Activated effector memory CD4-positive, alpha-beta T cell treated with Interleukin-2 at 50 U/mL for 16 hours (primary cell): ENCODE data around the gene WIZ.
A peak's percentile ranks its signal among the peaks of the same experiment; 100 is the strongest.

Experiments used
- DNase-seq: peaks from one replicate; pipeline ENCODE4 v3.0.0-alpha.2; 2020

The WIZ gene

DNA sequence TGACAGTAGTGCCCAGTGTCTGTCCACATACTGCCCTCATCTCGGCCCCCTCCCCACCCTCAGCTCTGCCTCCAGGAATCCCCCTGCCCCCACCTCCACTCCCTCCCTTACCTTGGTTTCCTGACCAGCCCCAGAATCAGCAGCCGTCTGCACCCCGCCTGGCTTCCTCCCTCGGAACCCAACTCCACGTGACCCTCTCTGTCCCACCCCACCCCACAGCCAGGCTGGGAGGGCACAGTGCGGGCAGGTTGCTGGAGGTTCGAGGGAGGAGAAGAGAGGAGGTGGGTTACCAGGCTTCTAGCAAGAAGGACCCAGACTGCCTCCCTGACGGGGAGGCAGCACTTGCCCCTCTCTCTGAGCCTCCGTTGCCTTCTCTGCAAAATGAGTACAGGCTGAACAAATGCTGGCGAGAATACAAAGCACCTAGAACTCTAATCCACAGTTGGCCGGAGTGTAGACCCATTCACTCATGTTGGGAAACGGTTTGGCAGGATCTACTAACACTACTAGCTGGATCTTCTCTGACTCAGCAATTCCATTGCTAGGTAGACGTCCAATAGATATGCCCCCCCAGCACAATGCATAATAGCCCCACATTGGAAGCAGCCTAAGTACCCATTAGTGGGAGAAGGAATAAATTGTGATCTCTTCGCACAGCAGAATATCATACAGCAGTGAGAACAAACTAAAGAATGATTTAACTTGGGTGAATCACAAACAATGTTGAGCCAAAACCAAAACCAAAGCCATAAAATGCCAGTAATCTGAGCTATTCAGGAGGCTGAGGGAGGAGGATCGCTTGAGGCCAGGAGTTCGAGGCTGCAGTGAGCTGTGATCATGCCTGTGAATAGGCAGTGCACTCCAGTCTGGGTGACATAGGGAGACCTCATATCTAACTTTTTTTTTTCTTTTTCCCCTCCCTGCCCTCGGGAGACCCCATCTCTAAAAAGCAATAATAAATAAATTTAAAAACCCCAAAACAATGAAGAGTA is 14.9 kb upstream of the WIZ start, which contains the start of gene RASAL3:
Gene RASAL3 (minus strand): TSS at position 151 of the 992 bp plus-strand sequence. CDS start 186 bp downstream, outside the sequence.
- DNase-seq, result peak; percentile 68

- peak; percentile 79 for DNase-seq
Observed at GRCh38 chr19:15463861-15464371, 14.2 kb upstream of the WIZ start.

DNA sequence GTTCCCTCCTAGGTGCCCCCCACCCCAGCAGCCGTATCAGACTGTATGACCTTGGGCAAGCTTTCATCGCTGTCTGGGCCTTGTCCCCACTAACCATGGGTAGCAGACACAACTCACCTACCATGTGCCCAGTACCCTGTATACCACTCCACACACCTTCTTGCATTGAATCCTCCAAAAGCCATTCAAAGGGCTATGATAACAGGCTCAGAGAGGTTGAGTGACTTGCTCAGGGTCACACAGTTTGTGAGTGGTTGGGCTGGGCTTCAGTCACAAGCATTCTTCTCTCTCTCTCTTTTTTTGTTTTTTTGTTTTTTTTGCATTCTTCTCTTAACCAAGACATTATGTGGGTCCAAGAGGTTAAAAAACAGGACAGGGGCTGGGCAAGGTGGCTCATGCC is 11.9 kb upstream of the WIZ start:
- DNase-seq, result no peak

GRCh38 chr19:15457701-15458484 is 8.1 kb upstream of the WIZ start:
- DNase-seq, result no peak

DNA sequence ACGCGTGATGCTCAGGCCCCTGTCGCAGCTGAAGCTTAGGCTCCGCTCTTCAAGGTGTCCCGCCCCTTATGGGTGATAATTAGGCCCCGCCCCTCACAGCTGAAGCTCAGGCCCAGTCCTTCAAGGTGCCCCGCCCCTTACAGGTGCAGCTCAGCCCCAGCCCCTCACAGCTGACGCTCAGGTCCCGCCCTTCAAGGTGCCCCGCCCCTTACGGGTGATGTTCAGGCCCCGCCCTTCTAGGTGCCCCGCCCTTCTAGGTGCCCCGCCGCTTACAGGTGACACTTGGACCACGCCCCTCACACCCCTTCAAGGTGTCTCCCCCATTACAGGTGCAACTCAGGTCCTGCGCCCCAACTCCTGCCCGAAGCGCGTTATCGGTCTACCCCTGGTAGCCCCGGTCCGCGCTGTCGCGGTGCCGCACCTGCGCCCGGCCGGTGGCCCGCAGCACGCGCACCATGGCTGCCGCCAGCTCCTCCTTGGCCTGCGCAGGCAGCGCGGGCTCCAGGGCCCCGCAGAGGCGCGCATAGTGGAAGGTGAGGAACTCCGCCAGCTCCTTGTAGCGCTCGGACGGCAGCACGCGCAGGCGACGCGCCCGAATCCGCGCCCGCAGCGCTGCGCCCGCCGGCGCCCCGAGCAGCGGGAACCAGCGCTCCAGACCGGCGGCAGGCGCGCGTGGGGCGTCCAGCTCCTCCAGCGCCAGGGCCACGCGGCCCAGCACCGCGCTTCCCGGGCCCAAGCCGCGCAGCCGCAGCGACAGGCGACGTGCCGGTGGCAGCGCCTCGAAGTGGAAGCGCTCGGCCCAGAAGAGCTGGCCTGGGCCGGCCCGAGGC is 7.3 kb upstream of the WIZ start:
- no peak for DNase-seq

GRCh38 chr19:15456441-15456840 is 6.7 kb upstream of the WIZ start:
- DNase-seq, result no peak

- DNase-seq, result no peak
Observed at GRCh38 chr19:15455996-15456395, 6.2 kb upstream of the WIZ start.

DNA sequence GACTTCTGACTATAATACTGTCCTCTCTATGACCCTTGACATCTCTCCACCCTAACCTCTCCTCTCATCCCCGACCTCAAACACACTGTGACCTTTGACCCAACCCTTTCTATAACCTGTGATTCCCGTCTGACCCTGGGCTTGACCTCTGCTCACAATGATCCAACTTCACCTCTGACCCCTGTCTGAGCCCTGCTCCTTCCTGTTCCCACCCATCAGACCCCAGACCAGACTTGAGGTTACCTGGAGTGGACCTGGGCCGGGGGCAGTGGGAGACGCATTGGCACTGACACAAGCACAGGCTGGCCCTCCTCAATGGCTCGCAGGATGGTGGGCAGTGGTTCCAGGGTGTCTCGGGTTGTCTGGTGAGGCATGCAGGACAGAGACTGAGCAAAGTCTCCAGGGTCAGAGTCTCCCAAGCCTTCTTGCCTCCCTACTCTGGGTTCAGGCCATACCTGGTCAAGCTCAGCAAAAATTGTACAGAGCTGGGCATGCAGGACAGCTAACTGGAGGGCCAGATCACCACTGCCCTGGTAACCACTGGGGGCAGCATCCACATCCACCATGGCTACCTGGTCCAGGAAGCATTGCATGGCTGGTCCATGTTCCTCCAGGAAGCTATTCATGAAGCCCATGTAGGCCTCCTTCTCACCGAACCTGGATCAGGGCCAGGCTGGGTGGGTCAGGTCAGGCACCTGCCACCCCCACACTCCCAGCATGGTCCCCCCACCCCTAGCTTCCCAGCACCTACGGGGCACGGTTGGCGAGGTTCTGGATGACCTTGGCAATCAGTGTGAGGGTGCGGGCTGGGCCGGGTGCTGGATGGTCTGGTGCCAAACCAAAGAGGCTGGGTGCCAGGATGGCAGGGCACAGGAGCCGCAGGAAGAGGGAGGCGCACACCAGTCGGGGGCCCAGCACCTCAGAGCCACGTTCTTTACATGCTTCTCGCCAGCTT is 4.4 kb upstream of the WIZ start:
- no peak for DNase-seq

GRCh38 chr19:15453091-15453578 is 3.4 kb upstream of the WIZ start:
- no peak for DNase-seq

DNA sequence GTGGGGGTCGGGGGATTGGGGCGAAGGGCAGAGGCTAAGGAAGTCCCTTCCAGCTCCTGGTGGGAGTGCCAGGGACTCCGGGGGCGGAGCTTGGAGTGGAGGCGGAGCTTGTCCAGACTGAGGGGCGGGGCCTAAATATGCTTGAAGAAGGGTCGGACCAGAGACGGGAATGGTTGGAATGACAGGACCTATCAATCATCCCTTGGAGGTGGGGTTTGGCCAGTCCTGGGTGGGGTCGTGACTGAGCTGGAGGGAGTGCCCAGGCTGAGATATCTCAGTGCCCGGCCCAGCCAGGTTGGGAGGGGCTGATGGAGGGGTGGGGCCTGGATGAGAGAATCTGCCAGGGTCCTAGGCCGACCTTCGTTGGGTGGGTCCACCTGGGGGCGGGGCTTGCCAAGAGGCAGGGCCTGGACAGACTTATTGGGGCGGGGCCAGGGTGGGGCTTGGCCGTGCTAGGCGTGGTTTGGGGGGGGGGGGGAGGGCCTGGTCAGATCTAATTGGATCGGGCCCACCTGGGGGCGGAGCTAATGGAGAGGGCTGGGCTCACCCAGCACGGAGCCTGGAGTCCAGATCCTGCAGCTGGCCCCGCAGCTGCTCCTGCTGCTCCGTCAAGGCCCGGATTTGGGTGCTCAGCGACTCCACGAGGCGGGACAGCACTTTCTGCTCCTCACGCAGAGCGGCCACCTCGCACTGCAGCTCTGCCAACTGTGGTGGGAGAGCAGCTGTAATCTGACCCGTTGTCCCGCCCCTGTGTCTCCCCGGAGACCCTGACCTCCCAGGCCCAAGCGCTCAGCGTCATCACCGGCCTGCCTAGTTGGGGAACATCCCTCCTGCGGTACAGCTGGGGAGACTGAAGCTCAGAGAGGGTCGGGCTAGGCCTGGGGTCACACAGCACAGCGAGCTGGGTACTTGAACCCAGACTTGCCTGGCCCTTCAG is 2.6 kb upstream of the WIZ start:
- no peak for DNase-seq

- DNase-seq, result no peak
Observed at GRCh38 chr19:15450528-15450890, 753 bp upstream of the WIZ start.

DNA sequence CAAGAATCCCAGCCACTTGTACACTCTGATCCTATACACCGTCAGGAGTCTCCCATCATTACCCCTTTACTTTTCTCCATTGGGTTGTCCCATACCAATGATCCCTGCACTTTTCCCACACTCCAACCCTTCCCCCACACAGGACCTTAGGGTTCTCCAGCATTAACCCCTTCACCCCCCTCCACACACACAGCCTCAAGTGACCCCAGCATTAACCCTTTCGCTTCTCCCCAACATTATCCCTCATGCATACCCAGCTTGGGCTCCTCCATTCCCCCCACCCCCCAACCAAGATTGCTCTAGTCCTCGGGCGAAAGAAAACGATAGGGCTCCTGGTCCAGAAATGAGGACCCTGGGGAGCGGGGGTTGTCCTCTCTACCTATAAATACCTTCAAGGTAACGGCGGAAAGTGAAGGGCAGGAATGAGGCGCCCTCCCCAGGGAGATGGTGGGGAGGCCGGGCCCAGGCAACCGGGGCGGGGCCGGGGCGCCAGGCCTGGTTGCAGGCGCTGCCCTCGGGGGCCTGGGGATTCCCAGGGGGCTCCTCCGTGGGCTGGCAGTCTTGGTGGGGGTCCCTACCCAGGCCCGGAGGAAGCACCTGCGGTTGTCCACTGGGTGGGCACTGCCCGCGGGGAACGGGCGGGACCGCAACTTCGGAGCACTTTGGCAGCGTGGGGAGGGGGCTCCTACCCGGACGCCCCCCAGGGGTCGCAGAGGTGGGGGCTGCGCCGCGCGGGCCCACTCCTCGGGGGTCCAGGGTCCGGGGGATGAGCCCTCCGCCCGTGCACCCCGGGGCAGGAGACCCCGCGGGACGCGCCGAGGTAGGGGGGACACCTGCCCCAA is 757 bp downstream of the WIZ start:
- no peak for DNase-seq

DNA sequence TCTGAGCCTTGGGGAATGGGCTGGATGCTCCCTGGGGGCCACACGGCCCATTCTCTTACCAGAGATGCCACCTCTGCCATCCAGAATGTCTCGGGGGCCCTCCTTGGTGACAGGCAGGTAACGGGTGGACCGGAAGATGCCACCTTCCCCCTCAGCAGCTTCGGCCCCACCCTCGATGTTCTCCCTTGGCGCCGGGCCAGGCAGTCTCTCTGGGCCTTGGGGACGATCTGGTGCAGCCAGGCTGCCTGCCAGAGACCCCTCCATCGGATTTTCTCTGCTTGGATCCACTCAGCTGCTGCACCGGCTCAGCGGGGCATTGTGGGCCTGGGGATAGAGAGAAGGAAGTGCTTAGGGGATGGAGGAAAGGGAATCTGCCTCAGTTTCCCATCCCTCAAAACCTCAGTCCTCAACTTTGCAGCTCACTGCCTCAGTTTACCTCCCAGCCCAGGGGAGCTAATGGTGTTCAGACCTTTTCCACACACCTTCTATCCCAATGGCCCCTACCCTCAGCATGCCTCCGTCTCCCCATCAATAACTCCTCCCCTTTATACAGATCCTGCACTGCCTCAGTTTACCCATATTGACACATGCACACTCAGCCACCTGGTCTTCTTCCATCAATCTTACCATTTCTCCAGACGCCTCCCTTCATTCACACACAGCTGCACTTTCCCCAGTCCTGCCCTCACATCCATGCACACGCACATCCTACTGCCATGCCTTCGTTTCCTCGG is 1.5 kb downstream of the WIZ start:
- DNase-seq, result no peak

DNA sequence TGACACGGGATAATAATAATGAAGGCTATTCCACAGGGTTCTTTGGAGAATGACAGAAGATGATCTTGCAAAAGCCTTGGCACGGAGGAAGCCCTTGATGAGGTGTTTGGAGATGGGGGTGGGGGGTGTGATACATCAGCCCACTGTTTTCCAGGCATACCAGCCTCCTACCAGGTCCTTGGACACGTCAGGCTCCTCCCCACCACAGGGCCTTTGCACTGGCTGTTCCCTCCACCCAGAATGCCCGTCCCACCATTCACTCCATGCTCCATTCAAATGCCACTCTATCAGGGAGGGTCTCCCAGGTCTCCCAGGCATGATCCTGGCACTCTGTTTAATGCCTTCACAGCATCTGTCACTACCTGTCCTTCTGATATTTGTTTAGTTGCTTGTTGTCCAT is 2.7 kb downstream of the WIZ start:
- no peak for DNase-seq

- DNase-seq, result no peak
Observed at GRCh38 chr19:15445807-15446376, 3.9 kb downstream of the WIZ start.

DNA sequence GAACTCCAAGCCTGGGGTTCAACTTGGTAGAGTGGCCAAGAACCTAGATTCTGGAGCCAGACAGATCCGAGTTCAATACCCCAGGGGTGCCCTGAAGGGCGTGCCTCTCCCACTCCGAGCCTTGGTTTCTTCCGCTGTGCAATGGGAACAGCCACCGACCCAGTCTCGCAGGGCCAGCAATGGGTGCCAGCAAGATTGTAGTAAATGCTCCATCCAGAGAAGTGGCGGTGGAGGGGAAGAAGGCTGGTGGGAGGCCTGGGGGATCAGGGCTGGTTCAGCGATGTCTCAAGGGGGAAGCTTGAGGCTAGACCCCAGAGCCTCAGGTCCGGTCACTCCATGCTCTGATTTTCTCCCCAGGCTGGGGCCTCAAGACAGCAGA is 4.5 kb downstream of the WIZ start:
- DNase-seq, result no peak

DNA sequence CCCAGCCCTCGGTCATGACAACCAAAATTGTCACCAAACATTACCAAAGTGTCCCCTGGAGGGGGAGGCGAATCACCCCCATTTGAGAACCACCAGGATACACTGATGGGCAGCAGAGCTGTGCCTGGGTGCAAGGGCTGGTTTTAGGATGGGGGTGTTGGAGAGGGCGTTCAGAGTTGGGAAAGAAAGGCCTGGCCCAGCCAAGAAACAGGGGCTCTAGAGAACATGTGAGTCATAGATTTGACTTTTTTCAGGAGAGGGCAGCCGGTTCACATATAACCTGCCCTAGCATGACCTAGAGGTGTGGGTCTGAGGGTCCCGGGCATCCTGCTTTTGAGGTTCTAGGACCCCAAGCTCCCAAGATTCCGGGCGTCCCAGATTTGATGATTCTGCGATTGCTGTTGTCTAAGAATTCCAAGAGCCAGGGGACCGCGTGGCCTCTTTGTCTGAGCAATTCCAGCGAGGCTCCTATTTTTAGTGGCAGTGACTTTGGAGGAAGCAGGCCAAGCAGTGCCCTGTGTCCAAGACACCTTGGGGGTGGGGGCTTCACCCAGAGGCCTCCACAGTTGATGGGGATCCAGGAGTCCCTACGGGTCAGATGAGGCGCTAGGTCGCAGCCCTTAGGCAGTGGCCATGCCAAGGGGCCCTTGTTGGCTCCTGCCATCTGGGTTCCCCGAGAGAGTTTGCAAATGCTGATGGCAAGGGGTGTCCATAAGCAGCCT is 5.1 kb downstream of the WIZ start:
- DNase-seq, result no peak
